Measurements from ENCODE around the gene ZHX3.

DNA sequence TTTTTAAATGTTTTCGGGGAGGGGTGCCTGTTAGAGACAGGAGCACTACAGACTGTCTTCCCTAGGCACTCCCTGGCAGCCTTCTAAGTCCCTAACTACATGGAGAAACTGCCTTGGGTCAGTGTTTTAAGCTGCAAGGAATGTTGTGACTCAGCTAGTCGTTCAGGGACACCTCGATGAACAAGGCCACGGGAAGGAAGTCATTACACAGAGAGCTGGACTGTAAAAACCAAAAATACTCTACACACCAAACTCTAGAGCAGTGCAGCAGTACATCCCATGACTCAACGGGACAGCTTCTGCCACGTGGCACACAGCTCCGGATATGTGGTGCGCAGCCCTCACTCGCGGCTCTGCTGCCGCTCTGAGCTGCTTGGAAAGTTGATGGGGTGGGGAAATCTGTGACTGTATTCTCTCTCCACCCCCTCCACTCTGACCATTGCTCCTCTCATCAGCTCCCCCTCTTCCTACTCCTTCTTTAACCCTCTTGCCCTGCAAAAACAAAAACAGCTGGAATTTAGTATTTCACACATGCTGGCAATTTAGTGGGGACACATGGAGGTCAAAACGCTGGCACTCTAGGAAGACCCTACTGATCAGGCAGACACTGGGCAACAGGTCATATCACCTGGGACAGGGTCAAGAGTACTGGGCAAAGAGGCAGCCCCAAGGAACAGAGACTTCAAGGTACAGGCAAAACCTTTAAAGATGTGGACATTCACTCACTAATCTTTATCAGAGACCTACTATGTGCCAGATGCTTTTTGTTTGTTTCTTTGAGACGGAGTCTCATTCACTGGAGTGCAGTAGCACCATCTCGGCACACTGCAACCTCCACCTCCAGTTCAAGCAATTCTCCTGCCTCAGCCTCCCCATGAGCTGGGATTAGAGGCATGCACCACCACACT is 12.2 kb upstream of the ZHX3 start:
- TF ChIP-seq, protein P1, sequence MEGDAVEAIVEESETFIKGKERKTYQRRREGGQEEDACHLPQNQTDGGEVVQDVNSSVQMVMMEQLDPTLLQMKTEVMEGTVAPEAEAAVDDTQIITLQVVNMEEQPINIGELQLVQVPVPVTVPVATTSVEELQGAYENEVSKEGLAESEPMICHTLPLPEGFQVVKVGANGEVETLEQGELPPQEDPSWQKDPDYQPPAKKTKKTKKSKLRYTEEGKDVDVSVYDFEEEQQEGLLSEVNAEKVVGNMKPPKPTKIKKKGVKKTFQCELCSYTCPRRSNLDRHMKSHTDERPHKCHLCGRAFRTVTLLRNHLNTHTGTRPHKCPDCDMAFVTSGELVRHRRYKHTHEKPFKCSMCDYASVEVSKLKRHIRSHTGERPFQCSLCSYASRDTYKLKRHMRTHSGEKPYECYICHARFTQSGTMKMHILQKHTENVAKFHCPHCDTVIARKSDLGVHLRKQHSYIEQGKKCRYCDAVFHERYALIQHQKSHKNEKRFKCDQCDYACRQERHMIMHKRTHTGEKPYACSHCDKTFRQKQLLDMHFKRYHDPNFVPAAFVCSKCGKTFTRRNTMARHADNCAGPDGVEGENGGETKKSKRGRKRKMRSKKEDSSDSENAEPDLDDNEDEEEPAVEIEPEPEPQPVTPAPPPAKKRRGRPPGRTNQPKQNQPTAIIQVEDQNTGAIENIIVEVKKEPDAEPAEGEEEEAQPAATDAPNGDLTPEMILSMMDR (IDR thresholded peaks at IDR 0.05; ENCODE audit: low read depth, low read length) = no peak
- TF ChIP-seq MAX (IDR thresholded peaks at IDR 0.05; ENCODE audit: low read depth, low read length) = peak; percentile 95
- no peak for TF ChIP-seq POLR2A (IDR thresholded peaks at IDR 0.05; ENCODE audit: extremely low read depth, insufficient read length)
